Measurements from ENCODE around the gene GNPDA2. TPM values are rescaled to one million over a fixed set of nuclear protein-coding genes. Genes with fewer than 3 reads are reported as not detected.
A peak's percentile ranks its signal among the peaks of the same experiment; 100 is the strongest.
"Not testable (repeated sequence)": the region's sequence is repeated elsewhere in the genome, so short reads cannot be mapped to it uniquely, and the experiment has no call there.

GNPDA2 gene
- 10 to 100 TPM; 17.8 to 39.0 (median 30.2) TPM for polyA plus RNA-seq (ENCODE audit: low read depth in 6 of 6)

DNA sequence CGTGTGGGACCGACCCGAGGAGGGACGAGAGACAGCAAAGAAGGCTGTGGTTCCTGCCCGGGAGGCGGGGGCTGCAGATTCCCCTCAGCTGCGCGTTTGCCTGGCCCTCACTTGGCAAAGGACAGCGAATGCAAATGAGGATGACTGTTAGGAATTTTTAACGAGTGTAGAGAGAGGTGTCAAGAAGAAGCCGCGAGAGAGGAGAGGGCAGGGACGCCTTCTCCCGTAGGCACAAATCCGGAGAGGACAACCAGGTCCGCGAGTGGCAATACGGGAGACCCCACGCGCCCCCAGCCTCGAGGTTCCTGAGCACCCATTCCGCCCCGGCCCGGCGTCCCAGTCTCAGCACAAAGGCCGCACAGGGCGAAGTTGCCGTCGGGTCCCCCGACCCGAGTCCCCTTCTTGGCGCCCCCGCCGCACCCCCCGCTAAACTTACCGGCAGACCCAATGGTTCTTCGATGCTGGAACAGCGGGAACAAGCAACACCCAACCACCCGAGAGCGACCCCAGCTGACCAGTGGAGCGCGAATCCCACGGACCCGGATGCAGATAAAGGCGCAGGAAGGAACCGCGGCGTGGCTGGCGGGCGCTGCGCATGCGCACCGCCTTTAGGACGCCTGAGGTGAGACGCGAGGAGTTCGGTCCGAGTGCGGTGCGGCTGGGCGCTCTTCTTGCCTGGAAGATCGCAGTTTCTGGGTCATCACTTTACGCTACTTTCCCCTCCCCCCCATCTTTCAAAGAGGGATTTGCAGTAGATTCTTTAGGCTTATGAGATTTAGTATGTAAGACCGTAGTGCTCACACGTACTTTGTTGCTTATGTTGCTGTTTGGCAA, at the start of gene GNPDA2:
TSS of gene GNPDA2 (minus strand) at position 519 of the 834 bp plus-strand sequence. CDS start 4,349 bp downstream, outside the sequence.
- Mint-ChIP-seq H3K4me3 (peak within 1 kb of the TSS; percentile 77 to 99 (median 94)), H3K27me3 (peaks cover 0 to under 1% (median 0%) of the 10 kb centered on the region in 3 donors), H3K9me3 (no peaks in the 10 kb centered on the region), H3K4me1 (peaks cover 25 to 42% (median 39%) of the 10 kb centered on the region in 3 donors), H3K27ac (peak within 1 kb of the TSS; percentile 78 to 95 (median 92)), H3K36me3 (no peaks in the 10 kb centered on the region)
- DNase-seq (peak; percentile 81), ATAC-seq (ENCODE audit: low read depth in 2 of 2) (peak; percentile 93 to 94)

DNA sequence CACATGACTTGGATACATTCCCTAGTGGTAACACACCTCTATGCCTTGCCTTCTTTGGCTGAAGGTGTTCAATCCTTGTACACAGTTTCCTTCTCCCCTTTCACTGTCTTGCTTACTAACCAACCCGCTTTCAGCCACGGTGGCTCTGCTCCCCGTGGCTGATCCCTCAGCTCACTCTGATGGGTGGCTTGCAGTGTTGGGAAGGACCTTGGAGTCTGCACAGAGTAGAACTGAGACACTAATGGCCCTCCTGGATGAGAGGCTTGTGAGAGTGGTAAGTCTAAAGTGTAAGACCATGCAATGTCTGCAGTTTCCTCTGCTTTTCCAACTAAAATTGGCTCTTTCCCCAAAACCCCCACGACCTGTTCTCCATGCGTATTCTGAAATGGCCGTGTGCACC, 46.0 kb upstream of the GNPDA2 start:
- no peaks in the 10 kb centered on the region for H3K4me1 Mint-ChIP-seq

GRCh38 chr4:44771789-44772188, 45.4 kb upstream of the GNPDA2 start:
- H3K27me3 Mint-ChIP-seq = peaks cover 9 to 30% (median 14%) of the 10 kb centered on the region in 3 donors
- H3K4me3 Mint-ChIP-seq = no peak overlapping the region
- DNase-seq (no peak), ATAC-seq (ENCODE audit: low read depth in 2 of 2) (no peak)
- no peak overlapping the region for H3K27ac Mint-ChIP-seq
- H3K36me3 Mint-ChIP-seq = no peaks in the 10 kb centered on the region
- H3K9me3 Mint-ChIP-seq = peaks cover 3 to 27% (median 8%) of the 10 kb centered on the region in 7 donors
- H3K4me1 Mint-ChIP-seq = no peaks in the 10 kb centered on the region

More for the DNA sequence above, 46.0 kb upstream of the GNPDA2 start:
- no peak for ATAC-seq (ENCODE audit: low read depth in 2 of 2)
- DNase-seq = no peak
- H3K27ac Mint-ChIP-seq = no peak overlapping the region
- H3K4me3 Mint-ChIP-seq = no peak overlapping the region
- H3K27me3 Mint-ChIP-seq = peaks cover 9 to 30% (median 14%) of the 10 kb centered on the region in 3 donors
- H3K36me3 Mint-ChIP-seq = no peaks in the 10 kb centered on the region
- peaks cover 3 to 27% (median 8%) of the 10 kb centered on the region in 7 donors for H3K9me3 Mint-ChIP-seq

- ATAC-seq (ENCODE audit: low read depth in 2 of 2) (no peak), DNase-seq (no peak)
- Mint-ChIP-seq H3K4me3 (no peak overlapping the region), H3K9me3 (no peaks in the 10 kb centered on the region), H3K27me3 (peaks cover 11 to 14% (median 12%) of the 10 kb centered on the region in 3 donors), H3K36me3 (no peaks in the 10 kb centered on the region), H3K27ac (peak overlapping the region in 1 of 6 donors; percentile 5), H3K4me1 (no peaks in the 10 kb centered on the region)
Measured at GRCh38 chr4:44766453-44766852, 40.1 kb upstream of the GNPDA2 start.

- DNase-seq (no peak), ATAC-seq (ENCODE audit: low read depth in 2 of 2) (no peak)
- Mint-ChIP-seq H3K9me3 (no peaks in the 10 kb centered on the region), H3K27me3 (peaks cover 16 to 20% (median 19%) of the 10 kb centered on the region in 3 donors), H3K27ac (no peak overlapping the region), H3K36me3 (no peaks in the 10 kb centered on the region), H3K4me3 (no peak overlapping the region), H3K4me1 (no peaks in the 10 kb centered on the region)
Measured at GRCh38 chr4:44765116-44765515, 38.8 kb upstream of the GNPDA2 start.

DNA sequence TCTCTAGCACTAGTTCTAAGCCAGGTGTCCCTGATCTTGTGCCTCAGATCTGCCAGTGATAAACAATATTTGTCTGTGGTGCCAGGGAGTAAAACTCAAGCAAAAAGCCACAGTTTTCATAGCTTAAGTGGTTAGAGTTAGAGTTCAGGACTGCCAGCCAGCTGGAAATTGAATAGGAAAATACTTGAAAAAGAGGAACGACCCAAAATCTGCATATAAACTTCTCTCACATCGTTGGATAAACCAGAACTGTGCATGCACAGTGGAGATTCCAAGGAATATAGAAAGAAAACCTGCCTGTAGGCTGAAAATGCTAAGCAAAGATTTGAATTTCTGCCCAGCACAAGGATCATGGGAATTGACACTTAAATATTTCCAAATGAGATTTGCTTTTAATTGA, 35.0 kb upstream of the GNPDA2 start:
- Mint-ChIP-seq H3K27me3 (peaks cover 6 to 23% (median 22%) of the 10 kb centered on the region in 3 donors), H3K4me1 (no peaks in the 10 kb centered on the region), H3K27ac (no peak overlapping the region), H3K4me3 (no peak overlapping the region), H3K9me3 (no peaks in the 10 kb centered on the region), H3K36me3 (no peaks in the 10 kb centered on the region)
- DNase-seq (no peak), ATAC-seq (ENCODE audit: low read depth in 2 of 2) (no peak)

- Mint-ChIP-seq H3K4me1 (no peaks in the 10 kb centered on the region), H3K27ac (peak overlapping the region in 1 of 6 donors; percentile 63), H3K9me3 (no peaks in the 10 kb centered on the region), H3K36me3 (no peaks in the 10 kb centered on the region), H3K27me3 (peaks cover 6 to 29% (median 27%) of the 10 kb centered on the region in 3 donors), H3K4me3 (no peak overlapping the region)
- DNase-seq = peak; percentile 25
- ATAC-seq (ENCODE audit: low read depth in 2 of 2) = peak; percentile 49 to 53
Measured at GRCh38 chr4:44760142-44760898, 34.0 kb upstream of the GNPDA2 start.

DNA sequence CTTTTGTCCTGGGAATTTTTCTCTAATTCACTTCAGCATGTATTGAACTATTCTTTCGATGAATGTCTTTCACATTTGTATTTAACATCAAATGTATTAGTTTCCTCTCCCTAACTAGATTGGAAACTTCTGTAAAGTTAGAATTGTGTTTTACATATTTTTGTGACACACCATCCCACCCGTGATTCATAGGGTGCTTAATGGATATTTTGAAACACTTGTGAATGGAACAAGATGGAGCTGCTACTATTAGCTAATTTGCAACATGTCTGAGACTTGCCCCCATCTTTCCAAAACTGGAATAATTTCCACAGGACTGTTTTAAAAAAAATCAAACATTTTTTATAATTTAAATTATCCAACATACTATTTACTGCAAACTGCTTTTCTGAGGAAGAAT, 30.2 kb upstream of the GNPDA2 start:
- no peaks in the 10 kb centered on the region for H3K9me3 Mint-ChIP-seq
- no peak for DNase-seq
- no peaks in the 10 kb centered on the region for H3K4me1 Mint-ChIP-seq
- H3K27me3 Mint-ChIP-seq = peaks cover 6 to 32% (median 23%) of the 10 kb centered on the region in 3 donors
- H3K4me3 Mint-ChIP-seq = no peak overlapping the region
- H3K27ac Mint-ChIP-seq = no peak overlapping the region
- ATAC-seq (ENCODE audit: low read depth in 2 of 2) = no peak
- H3K36me3 Mint-ChIP-seq = no peaks in the 10 kb centered on the region

DNA sequence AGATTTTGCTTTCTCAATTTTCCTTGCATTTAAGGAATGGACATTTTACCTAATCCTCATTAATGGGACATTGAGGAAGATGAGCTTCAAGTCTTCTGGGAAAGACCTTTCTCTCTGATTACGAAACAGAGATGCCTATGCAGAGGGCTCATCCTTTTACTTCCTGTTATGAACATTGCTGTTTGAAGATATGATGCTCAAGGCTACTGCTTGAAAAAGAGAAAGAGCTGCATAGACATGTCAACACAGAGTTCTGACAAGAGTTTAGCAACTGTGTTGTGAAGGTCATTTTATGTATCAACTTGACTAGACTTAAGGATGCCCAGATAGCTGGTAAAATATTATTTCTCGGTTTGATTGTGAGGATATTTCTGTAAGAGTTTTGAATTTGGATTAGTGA, 13.8 kb upstream of the GNPDA2 start:
- Mint-ChIP-seq H3K27me3 (peaks cover 10 to 20% (median 19%) of the 10 kb centered on the region in 3 donors), H3K9me3 (peaks cover 0 to 8% (median 0%) of the 10 kb centered on the region in 7 donors), H3K4me1 (peaks cover 6 to 12% (median 11%) of the 10 kb centered on the region in 3 donors), H3K36me3 (peaks cover 0 to 6% of the 10 kb centered on the region in 2 donors), H3K4me3 (no peak overlapping the region), H3K27ac (no peak overlapping the region)
- DNase-seq = no peak
- no peak for ATAC-seq (ENCODE audit: low read depth in 2 of 2)

DNA sequence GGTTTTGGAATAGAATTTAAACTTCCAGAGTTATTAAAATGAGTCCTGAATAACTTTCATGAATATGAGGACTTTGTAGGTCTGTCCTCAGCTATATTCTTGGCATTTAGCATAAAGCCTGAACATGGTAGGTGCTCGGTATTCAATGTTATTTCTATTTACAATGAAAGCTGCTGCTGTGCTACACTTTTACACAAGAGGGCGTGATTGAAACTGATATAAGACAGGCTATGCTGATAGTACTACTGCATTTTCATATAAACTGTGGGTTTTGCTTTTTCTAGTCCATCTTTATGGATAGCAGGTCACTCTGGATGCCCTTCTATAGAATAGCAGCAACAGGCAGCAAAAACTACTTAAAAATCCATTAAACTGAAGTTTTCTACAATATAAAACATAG, 12.3 kb upstream of the GNPDA2 start:
- peaks cover 0 to 2% (median 0%) of the 10 kb centered on the region in 7 donors for H3K9me3 Mint-ChIP-seq
- H3K36me3 Mint-ChIP-seq = peaks cover 0 to 6% of the 10 kb centered on the region in 2 donors
- no peak overlapping the region for H3K4me3 Mint-ChIP-seq
- ATAC-seq (ENCODE audit: low read depth in 2 of 2) = peak in 1 of 2 donors; percentile 27
- peaks cover 6 to 12% (median 11%) of the 10 kb centered on the region in 3 donors for H3K4me1 Mint-ChIP-seq
- H3K27me3 Mint-ChIP-seq = peaks cover 17 to 35% (median 35%) of the 10 kb centered on the region in 3 donors
- H3K27ac Mint-ChIP-seq = no peak overlapping the region
- DNase-seq = no peak

DNA sequence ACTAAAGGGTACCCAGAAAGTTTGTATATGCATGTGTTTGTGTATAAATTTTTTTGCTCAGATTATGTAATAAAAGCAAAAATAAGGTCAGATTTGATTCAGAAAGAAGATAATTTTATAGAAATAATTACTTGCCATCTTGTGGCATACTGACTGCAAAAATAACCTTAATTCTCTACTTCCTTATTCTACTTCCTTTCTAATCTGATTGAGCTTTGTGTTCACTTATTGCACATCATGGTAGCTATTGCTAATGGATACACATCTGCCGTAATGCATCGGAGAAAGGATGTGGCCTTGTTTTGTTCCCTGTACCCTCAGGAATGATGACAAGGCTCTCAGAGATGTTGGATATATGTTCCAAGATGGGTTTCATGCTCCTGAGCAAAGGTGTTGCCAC, 10.5 kb upstream of the GNPDA2 start:
- ATAC-seq (ENCODE audit: low read depth in 2 of 2) = peak; percentile 84 to 90
- Mint-ChIP-seq H3K4me1 (peaks cover 6 to 12% (median 11%) of the 10 kb centered on the region in 3 donors), H3K27me3 (peaks cover 23 to 37% (median 29%) of the 10 kb centered on the region in 3 donors), H3K36me3 (no peaks in the 10 kb centered on the region), H3K9me3 (peaks cover 0 to 2% (median 0%) of the 10 kb centered on the region in 7 donors), H3K27ac (peak overlapping the region in 3 of 6 donors; percentile 8 to 86 (median 69)), H3K4me3 (peak overlapping the region in 4 of 8 donors; percentile 2 to 81 (median 28))
- DNase-seq = peak; percentile 21

- H3K36me3 Mint-ChIP-seq; DNase-seq; ATAC-seq (ENCODE audit: low read depth in 2 of 2); H3K27ac Mint-ChIP-seq; H3K9me3 Mint-ChIP-seq: not testable (repeated sequence)
- Mint-ChIP-seq H3K4me3 (peak overlapping the region in 1 of 8 donors; percentile 26), H3K27me3 (peaks cover 3 to 11% (median 10%) of the 10 kb centered on the region in 3 donors), H3K4me1 (peaks cover 19 to 33% (median 26%) of the 10 kb centered on the region in 3 donors)
Measured at GRCh38 chr4:44728694-44729093, 2.3 kb upstream of the GNPDA2 start.

DNA sequence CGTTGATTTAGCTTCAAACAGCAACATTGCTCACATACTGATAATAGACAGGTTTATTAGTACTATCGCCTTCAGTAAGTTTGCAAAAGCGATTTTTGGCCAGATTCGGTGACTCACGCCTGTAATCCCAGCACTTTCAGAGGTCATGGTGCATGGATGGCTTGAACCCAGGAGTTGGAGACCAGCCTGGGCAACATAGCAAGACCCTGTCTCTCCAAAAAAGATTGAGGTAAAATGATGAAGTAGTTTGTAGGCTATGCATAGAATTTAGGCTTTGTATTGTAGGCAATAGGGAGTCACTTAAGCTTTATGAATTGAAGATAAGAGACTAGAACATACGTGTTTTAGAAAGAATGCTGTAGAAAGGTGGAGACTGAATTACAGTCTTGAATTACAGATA, 1.1 kb upstream of the GNPDA2 start:
- Mint-ChIP-seq H3K4me3 (peak overlapping the region in 7 of 8 donors; percentile 7 to 99 (median 90)), H3K4me1 (peaks cover 25 to 41% (median 36%) of the 10 kb centered on the region in 3 donors), H3K27ac (peak overlapping the region in 1 of 6 donors; percentile 78), H3K36me3 (no peaks in the 10 kb centered on the region), H3K9me3 (no peaks in the 10 kb centered on the region), H3K27me3 (peaks cover 0 to 6% (median under 1%) of the 10 kb centered on the region in 3 donors)
- ATAC-seq (ENCODE audit: low read depth in 2 of 2) = no peak
- DNase-seq = no peak
